ENCODE measurements around the gene RASSF10.

DNA sequence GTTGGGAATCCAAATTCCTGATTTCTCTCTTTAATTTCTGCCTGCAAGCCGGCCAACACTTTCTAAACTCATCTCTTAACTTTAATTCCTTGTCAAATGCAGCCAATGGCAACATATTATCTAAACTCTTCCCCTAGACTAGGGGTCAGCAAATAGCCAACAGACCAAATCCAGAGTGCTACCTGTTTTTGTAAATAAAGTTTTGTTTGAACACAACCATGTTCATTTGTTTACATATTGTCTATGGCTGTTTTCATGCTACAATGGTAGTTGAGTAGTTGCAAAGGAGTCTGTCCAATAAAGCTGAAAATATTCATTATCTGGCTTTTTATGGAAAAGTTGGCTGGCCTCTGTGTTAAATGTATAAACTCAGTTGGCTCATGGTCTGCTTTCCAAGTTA is 37.2 kb upstream of the RASSF10 start:
- TF ChIP-seq, protein P1, sequence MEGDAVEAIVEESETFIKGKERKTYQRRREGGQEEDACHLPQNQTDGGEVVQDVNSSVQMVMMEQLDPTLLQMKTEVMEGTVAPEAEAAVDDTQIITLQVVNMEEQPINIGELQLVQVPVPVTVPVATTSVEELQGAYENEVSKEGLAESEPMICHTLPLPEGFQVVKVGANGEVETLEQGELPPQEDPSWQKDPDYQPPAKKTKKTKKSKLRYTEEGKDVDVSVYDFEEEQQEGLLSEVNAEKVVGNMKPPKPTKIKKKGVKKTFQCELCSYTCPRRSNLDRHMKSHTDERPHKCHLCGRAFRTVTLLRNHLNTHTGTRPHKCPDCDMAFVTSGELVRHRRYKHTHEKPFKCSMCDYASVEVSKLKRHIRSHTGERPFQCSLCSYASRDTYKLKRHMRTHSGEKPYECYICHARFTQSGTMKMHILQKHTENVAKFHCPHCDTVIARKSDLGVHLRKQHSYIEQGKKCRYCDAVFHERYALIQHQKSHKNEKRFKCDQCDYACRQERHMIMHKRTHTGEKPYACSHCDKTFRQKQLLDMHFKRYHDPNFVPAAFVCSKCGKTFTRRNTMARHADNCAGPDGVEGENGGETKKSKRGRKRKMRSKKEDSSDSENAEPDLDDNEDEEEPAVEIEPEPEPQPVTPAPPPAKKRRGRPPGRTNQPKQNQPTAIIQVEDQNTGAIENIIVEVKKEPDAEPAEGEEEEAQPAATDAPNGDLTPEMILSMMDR (IDR thresholded peaks at IDR 0.05), result no peak
- TF ChIP-seq POLR2A (IDR thresholded peaks at IDR 0.05), result no peak
